Right lung (tissue), 5 donors: ENCODE measurements around the gene CYBC1. TPM values are rescaled to one million over a fixed set of nuclear protein-coding genes. Genes with fewer than 3 reads are reported as not detected.

Experiments
- DNase-seq, 2 donors: peaks; one replicate each; pipeline ENCODE4 v3.0.0-alpha.2; 2013
- polyA plus RNA-seq, 5 donors: library from polyadenylated mRNA; unstranded; fragments of 120-200 nt; gene quantifications; one replicate each; pipeline versions ENCODE4 v1.2.1 to v1.2.3, GENCODE V29; 2013; ENCODE audit warnings: inconsistent platforms in 1 of 5, low replicate concordance in 1 of 5; ENCODE audit not compliant: insufficient read length in 5 of 5, insufficient read depth in 1 of 5

Gene CYBC1
- polyA plus RNA-seq, 5 donors: 40.8 to 54.6 (median 48.9) TPM

GRCh38 chr17:82449883-82450356 is 632 bp downstream of the CYBC1 start:
- DNase-seq: no peak

DNA sequence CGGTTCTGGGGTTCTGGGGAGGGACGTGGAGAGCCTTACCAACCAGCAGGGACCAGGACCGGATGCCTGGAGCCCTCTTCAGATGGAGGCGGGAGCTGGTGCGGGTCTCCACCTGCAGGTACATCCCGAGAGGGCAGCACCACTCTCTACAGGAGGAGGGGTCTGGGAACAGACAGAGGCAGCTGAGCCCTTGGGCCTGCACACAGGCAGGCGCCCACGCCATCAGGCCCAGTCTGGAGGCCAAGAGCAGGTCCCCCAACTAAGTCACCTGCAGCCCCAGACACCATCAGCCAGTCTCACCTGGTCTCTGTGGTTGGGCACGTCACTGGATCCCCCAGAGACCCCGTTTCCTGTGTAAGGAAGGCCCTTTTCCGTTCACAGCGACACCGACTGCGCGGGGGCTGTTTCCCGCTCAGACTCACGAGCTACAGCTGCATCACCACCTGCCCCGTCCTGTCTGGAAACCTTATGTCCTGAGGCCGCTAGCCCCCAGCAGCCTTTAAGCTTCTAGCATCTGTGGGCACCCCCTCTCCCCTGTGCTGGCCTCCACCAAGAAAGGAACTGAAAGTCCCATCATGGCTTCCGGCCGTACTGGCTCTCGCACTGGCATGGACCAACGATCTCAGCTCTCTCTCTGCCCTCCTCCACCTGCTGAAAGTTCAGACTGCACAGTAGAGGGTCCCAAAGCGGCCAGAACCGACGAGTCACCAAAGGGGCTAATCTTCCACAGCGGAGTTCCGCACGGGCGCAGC is 1.2 kb downstream of the CYBC1 start:
- DNase-seq: no peak

- DNase-seq: no peak
Measured at GRCh38 chr17:82447876-82448275, 2.7 kb downstream of the CYBC1 start.

GRCh38 chr17:82446649-82447048 is 3.9 kb downstream of the CYBC1 start:
- no peak for DNase-seq

- DNase-seq: no peak
Measured at GRCh38 chr17:82446124-82446523, 4.4 kb downstream of the CYBC1 start.

DNA sequence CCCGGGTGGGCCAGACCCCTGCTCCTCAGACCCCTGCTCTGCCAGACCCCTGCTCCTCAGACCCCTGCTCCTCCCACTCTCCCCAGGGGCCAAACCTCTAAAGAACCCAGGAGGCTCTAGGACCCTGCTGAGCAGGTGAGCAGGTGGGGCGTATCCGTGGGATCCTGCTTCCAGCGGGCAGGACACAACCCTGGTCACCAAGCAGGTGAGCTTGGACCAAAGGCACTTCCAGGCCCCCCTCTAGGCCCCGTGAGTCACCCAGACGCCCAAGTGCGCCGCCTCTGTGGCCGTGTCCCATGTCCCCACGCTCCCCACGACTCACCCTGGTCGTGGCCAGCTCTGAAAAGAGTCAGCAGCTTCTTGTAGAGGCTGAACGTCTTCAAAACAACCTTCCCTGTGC is 5.0 kb downstream of the CYBC1 start:
- no peak for DNase-seq

GRCh38 chr17:82444941-82445521 is 5.5 kb downstream of the CYBC1 start:
- no peak for DNase-seq

- no peak for DNase-seq
Measured at GRCh38 chr17:82444284-82444893, 6.2 kb downstream of the CYBC1 start.

DNA sequence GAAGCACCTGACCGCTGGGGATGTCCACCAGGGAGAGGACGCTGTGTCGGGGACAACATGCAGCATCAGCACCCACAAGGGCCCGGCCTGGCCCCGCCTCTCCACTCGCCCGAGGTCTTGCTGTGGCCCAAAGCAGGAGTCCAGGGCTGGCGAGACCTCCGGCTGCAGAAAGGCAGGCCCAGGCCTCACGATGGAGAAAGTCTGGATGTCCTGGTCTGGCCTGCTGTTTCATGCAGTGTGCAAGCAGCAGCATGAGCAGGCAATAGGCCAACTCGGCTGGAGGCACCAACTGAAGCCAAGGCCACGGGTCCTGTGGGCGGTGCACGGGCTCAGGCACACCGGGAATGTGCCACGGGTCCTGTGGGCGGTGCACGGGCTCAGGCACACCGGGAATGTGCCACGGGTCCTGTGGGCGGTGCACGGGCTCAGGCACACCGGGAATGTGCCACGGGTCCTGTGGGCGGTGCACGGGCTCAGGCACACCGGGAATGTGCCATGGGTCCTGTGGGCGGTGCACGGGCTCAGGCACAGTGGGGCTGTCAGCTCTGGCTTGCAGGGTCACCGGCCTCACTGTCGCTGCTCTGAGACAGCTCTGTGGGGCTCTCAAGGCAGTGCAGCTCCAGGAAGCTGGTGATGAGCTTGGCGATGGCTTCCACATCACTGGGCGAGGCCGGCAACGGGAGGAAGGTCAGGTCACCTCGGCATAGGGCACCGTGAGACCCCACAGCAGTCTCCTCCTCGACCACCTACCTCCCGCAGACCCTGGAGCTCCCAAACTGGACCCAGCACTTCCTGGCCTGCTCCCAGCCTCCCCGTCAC is 6.9 kb downstream of the CYBC1 start:
- no peak for DNase-seq

DNA sequence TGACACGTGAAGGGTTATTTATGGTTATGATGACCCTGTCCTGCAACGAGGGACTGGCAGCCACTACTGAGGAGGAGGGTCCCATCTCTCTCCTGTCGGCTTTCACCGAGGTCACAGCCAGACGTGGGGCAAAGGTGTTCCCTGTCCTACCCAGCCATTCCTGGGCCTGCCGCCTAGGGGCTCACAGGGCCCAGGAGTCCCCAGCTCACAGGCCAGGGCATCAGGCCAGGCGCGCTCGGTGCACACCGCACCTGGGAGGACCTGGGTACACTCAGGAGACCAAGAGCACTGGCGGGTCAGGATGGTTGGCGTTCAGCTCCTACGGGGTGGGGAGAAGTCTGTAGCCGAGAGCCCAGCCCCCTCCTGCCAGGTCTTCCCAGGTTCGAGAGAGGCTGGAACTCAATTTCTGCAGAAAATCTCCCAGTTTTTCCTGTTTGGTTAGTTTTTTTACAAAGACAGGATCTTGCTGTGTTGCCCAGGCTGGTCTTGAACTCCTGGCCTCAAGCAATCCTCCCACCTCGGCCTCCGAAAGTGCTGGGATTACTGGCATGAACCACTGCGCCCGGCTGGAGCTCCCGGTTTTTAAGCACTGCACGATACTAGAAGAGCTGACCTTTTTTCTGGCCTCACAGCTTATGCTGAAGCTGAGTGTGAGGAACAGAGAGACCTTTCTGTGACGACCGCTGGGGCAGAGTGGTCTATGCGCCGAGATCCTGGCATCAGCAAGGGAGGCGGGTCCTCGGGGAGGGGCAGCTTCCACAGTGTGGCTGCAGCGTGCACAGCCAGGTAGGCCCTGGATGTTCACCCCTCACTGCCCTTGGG is 7.7 kb downstream of the CYBC1 start:
- no peak for DNase-seq

DNA sequence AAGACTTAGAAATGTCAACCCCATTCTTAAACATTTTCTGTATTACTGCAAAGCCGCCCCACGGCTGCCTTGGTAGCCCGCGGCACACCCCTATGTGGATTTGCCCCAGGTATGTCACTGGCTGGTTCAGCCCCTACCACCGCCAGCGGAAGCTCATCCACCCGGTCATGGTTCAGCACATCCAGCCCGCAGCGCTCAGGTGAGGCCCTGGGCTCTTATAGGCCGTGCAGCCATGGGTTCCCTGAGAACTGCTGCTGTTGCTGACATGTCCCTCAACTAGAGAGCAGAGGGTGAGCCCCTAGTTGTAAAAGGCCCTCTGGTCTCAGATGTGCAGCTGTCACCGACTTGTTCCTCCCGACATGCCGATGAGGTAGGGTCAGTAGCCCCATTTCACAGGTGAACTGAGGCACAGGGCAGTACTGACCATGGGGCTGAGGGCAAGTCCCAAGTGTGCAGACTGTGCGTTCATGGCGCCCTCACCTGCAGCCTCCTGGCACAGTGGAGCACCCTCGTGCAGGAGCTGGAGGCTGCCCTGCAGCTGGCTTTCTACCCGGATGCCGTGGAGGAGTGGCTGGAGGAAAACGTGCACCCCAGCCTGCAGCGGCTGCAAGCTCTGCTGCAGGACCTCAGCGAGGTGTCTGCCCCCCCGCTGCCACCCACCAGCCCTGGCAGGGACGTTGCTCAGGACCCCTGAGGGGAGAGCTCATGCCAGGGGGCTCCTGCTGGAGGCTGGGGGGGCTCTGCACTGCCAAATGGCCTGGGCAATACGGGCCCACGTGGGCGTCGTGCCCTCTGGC is 8.7 kb downstream of the CYBC1 start:
- DNase-seq: no peak

GRCh38 chr17:82440991-82441627 is 9.4 kb downstream of the CYBC1 start:
- no peak for DNase-seq

- DNase-seq: no peak
Measured at GRCh38 chr17:82440469-82440981, 10.0 kb downstream of the CYBC1 start.

- DNase-seq: no peak
Measured at GRCh38 chr17:82439829-82440365, 10.7 kb downstream of the CYBC1 start.

DNA sequence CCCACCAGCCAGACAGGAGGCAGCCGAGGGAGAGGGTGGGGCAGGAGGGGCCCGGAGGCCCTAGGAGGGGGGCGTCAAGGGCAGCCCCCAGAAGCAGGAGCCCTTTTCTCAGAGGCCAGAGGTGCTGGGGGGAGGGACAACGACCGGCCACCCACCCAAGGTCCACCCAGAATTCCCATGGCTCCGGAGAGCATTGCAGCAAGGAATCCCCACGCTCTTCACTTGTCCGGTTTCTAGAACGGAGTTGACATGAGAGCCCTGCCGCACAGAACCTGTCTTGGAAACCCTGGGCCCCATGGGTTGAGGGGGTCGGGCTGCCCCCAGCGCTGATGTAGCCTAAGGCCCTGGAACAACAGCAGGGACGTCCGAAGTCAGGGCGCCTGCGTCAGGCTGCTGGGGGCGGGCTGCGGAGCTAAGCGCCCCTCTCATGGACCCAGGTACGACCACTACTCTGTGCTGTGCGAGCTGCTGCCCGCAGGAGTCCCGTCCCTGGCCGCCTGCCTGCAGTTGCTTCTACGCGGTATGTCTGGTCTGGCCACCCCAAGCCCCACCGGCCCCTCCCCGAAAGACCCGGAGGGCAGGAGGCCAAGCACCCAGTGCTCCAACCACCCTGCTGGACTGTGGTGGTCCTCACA is 11.2 kb downstream of the CYBC1 start:
- DNase-seq: no peak

- DNase-seq: no peak
Measured at GRCh38 chr17:82438401-82439193, 12.0 kb downstream of the CYBC1 start.

GRCh38 chr17:82437325-82437668 is 13.3 kb downstream of the CYBC1 start:
- DNase-seq: no peak
